Measurements from ENCODE around the gene ANKRD50. TPM values are rescaled to one million over a fixed set of nuclear protein-coding genes. Genes with fewer than 3 reads are reported as not detected.

Gene ANKRD50
- total RNA-seq, 1 experiment from 2014 or later = 14.3 TPM

- DNase-seq (ENCODE audit: low read depth, low spot score) = no peak
- Histone ChIP-seq H3K4me1 (ENCODE audit: control insufficient read depth, insufficient read depth, low read length) (no peaks in the 10 kb centered on the region), H3K27me3 (ENCODE audit: control insufficient read depth, insufficient read depth, low read length) (no peaks in the 10 kb centered on the region), H3K36me3 (ENCODE audit: control insufficient read depth, insufficient read depth, low read length) (no peaks in the 10 kb centered on the region), H3K9me3 (ENCODE audit: control insufficient read depth, insufficient read depth, low read depth, low read length) (no peaks in the 10 kb centered on the region), H3K4me3 (ENCODE audit: low read depth in 2 of 2, low read length in 2 of 2) (no peak overlapping the region), H3K27ac (ENCODE audit: low read length) (no peak overlapping the region)
- ATAC-seq = no peak
- no TSS peak for BruUV-seq (replicated peaks)
- ChIA-PET POLR2A (no interaction called here), CTCF (no interaction called here)
- TF ChIP-seq TCF7L2 (IDR thresholded peaks at IDR 0.05; ENCODE audit: low read depth, low read length) (no peak), SIN3A (IDR thresholded peaks at IDR 0.05; ENCODE audit: borderline replicate concordance, insufficient read depth, low read depth, low read length) (no peak), REST (IDR thresholded peaks at IDR 0.05; ENCODE audit: insufficient read depth in 1 of 2, low read depth in 2 of 2, low read length in 1 of 2) (no peak)
- intact Hi-C loops (cut with micrococcal nuclease; ENCODE audit: unreplicated experiment) = no loop called here
- in situ Hi-C loops (cut with HindIII; ENCODE audit: low pct_unique_long_range_greater_than_20kb, low sequenced_read_pairs) = no loop called here
Observed at GRCh38 chr4:124749421-124749820, 36.9 kb upstream of the ANKRD50 start.

- H3K4me3 ChIP-seq (ENCODE audit: low read depth in 2 of 2, low read length in 2 of 2) = no peak overlapping the region
- no peaks in the 10 kb centered on the region for H3K9me3 ChIP-seq (ENCODE audit: control insufficient read depth, insufficient read depth, low read depth, low read length)
- CTCF ChIA-PET = no interaction called here
- in situ Hi-C loops (cut with HindIII; ENCODE audit: low pct_unique_long_range_greater_than_20kb, low sequenced_read_pairs) = no loop called here
- no TSS peak for BruUV-seq (replicated peaks)
- no peak for ATAC-seq
- TF ChIP-seq TCF7L2 (IDR thresholded peaks at IDR 0.05; ENCODE audit: low read depth, low read length) (no peak), REST (IDR thresholded peaks at IDR 0.05; ENCODE audit: insufficient read depth in 1 of 2, low read depth in 2 of 2, low read length in 1 of 2) (no peak)
- intact Hi-C loops (cut with micrococcal nuclease; ENCODE audit: unreplicated experiment) = no loop called here
- H3K36me3 ChIP-seq (ENCODE audit: control insufficient read depth, insufficient read depth, low read length) = no peaks in the 10 kb centered on the region
- H3K4me1 ChIP-seq (ENCODE audit: control insufficient read depth, insufficient read depth, low read length) = no peaks in the 10 kb centered on the region
- H3K27me3 ChIP-seq (ENCODE audit: control insufficient read depth, insufficient read depth, low read length) = no peaks in the 10 kb centered on the region
- no peak for DNase-seq (ENCODE audit: low read depth, low spot score)
- no peak overlapping the region for H3K27ac ChIP-seq (ENCODE audit: low read length)
- POLR2A ChIA-PET = no interaction called here
Observed at GRCh38 chr4:124748965-124749364, 36.4 kb upstream of the ANKRD50 start.

- H3K4me3 ChIP-seq (ENCODE audit: low read depth in 2 of 2, low read length in 2 of 2) = no peak overlapping the region
- no TSS peak for BruUV-seq (replicated peaks)
- intact Hi-C loops (cut with micrococcal nuclease; ENCODE audit: unreplicated experiment) (no loop called here), in situ Hi-C loops (cut with HindIII; ENCODE audit: low pct_unique_long_range_greater_than_20kb, low sequenced_read_pairs) (no loop called here)
- H3K36me3 ChIP-seq (ENCODE audit: control insufficient read depth, insufficient read depth, low read length) = no peaks in the 10 kb centered on the region
- POLR2A ChIA-PET = no interaction called here
- no peaks in the 10 kb centered on the region for H3K9me3 ChIP-seq (ENCODE audit: control insufficient read depth, insufficient read depth, low read depth, low read length)
- no peak overlapping the region for H3K27ac ChIP-seq (ENCODE audit: low read length)
- DNase-seq (ENCODE audit: low read depth, low spot score) (no peak), ATAC-seq (no peak)
- TF ChIP-seq POLR2AphosphoS5 (IDR thresholded peaks at IDR 0.05; ENCODE audit: low read depth, low read length) = no peak
- TF ChIP-seq TCF7L2 (IDR thresholded peaks at IDR 0.05; ENCODE audit: low read depth, low read length) = no peak
- TF ChIP-seq REST (IDR thresholded peaks at IDR 0.05; ENCODE audit: insufficient read depth in 1 of 2, low read depth in 2 of 2, low read length in 1 of 2) = no peak
- no peak for TF ChIP-seq SIN3A (IDR thresholded peaks at IDR 0.05; ENCODE audit: borderline replicate concordance, insufficient read depth, low read depth, low read length)
- TF ChIP-seq CTCF (IDR thresholded peaks at IDR 0.05) = no peak
- H3K27me3 ChIP-seq (ENCODE audit: control insufficient read depth, insufficient read depth, low read length) = no peaks in the 10 kb centered on the region
- CTCF ChIA-PET = no interaction called here
- no peaks in the 10 kb centered on the region for H3K4me1 ChIP-seq (ENCODE audit: control insufficient read depth, insufficient read depth, low read length)
Observed at GRCh38 chr4:124745985-124746801, 33.7 kb upstream of the ANKRD50 start.

All from Panc1 (cell line).